Activated naive CD8-positive, alpha-beta T cell treated with anti-CD3 and anti-CD28 coated beads, Interleukin-2, amount 10 ng/mL, durations not matched to agents 7 days and 5 days (primary cell): ENCODE results near the gene RLF. TPM values are rescaled to one million over a fixed set of nuclear protein-coding genes. Genes with fewer than 3 reads are reported as not detected.
"Not testable (repeated sequence)": the region's sequence is repeated elsewhere in the genome, so short reads cannot be mapped to it uniquely, and the experiment has no call there.

Experiments used
- ATAC-seq: fragments of 150-1000 bp; cut with Tn5 transposase; one replicate; pipeline ENCODE4 v1.10.0; 2021; ENCODE audit warnings: low read depth, moderate library complexity
- POLR2A ChIA-PET: fragments of 350-600 bp; sonication (Branson Sonifier 250); formaldehyde crosslinking; loops from one replicate; lab custom pipeline; 2021; ENCODE audit warnings: antibody characterized with exemption; lab: Charles Lee
- DNase-seq: peaks from one replicate; pipeline ENCODE4 v3.0.0; 2021
- H3K27ac Mint-ChIP-seq: one replicate; pipeline ENCODE4 v1.8.0; 2022; ENCODE audit warnings: mild to moderate bottlenecking, mixed read lengths
- H3K27me3 Mint-ChIP-seq: one replicate; pipeline ENCODE4 v1.8.0; 2022; ENCODE audit warnings: mild to moderate bottlenecking, moderate library complexity, mixed read lengths
- H3K36me3 Mint-ChIP-seq: one replicate; pipeline ENCODE4 v1.8.0; 2021; ENCODE audit warnings: mild to moderate bottlenecking, mixed read lengths
- H3K4me1 Mint-ChIP-seq: one replicate; pipeline ENCODE4 v1.8.0; 2021; ENCODE audit warnings: mixed read lengths
- H3K4me3 Mint-ChIP-seq: one replicate; pipeline ENCODE4 v1.8.0; 2022; ENCODE audit warnings: mild to moderate bottlenecking, moderate library complexity, mixed read lengths
- H3K9me3 Mint-ChIP-seq: one replicate; pipeline ENCODE4 v1.8.0; 2021; ENCODE audit warnings: mixed read lengths
- total RNA-seq, 2 experiments: library from RNA; stranded (reverse); gene quantifications; one replicate each; pipeline ENCODE4 v1.2.3, GENCODE V29; 2021

Gene RLF
- total RNA-seq, 2 experiments from 2014 or later, result 22.4 to 22.8 TPM

GRCh38 chr1:40178200-40178599 lies 17.0 kb downstream of the RLF start:
- ATAC-seq, result no peak
- Mint-ChIP-seq H3K27ac (peak overlapping the region; percentile 30), H3K36me3 (peaks cover 22% of the 10 kb centered on the region), H3K27me3 (no peaks in the 10 kb centered on the region), H3K4me1 (peaks cover 34% of the 10 kb centered on the region), H3K9me3 (peaks cover 4% of the 10 kb centered on the region), H3K4me3 (peak overlapping the region; percentile 5)
- DNase-seq, result no peak
- POLR2A ChIA-PET, result interaction anchor here (0.7 kb wide), 1 partner anchor 139 kb away, joined by 4 read pairs; no protein-coding TSS in a partner anchor

- Mint-ChIP-seq H3K27me3 (no peaks in the 10 kb centered on the region), H3K36me3 (peaks cover 23% of the 10 kb centered on the region), H3K4me3 (no peak overlapping the region), H3K4me1 (peaks cover 38% of the 10 kb centered on the region), H3K27ac (peak overlapping the region; percentile 5), H3K9me3 (peaks cover 4% of the 10 kb centered on the region)
- no peak for ATAC-seq
- no peak for DNase-seq
- POLR2A ChIA-PET, result no interaction called here
Observed at GRCh38 chr1:40179496-40180089, 18.4 kb downstream of the RLF start.

- POLR2A ChIA-PET, result interaction anchor here (0.6 kb wide), 1 partner anchor 550 kb away, joined by 4 read pairs; no protein-coding TSS in a partner anchor
- no peak for DNase-seq
- H3K27ac Mint-ChIP-seq, result no peak overlapping the region
Observed at GRCh38 chr1:40183055-40183710, 22.0 kb downstream of the RLF start.

DNA sequence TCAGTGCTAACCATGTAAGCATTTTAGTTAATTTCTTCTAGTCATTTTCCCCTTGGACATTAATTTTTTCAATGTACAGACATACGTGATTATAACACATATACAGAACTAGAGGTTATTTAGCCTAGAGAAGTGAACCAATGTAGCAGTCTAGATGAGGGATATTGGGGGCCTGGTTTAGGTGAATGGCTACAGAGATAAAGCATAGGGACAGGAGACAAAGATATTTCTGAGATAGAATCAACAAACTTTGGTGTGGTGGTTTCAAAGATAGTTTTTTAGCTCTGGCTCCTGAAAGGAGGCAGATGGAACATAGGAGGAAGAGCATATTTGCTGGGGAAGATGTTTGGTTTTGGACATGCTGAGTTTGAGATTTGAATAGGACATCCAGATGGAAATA lies 23.0 kb downstream of the RLF start:
- POLR2A ChIA-PET, result interaction anchor here (0.6 kb wide), 1 partner anchor 549 kb away, joined by 4 read pairs; no protein-coding TSS in a partner anchor
- Mint-ChIP-seq H3K4me3 (no peak overlapping the region), H3K4me1 (peaks cover 38% of the 10 kb centered on the region), H3K36me3 (peaks cover 23% of the 10 kb centered on the region), H3K27ac (no peak overlapping the region), H3K9me3 (peaks cover 4% of the 10 kb centered on the region), H3K27me3 (no peaks in the 10 kb centered on the region)
- DNase-seq (no peak), ATAC-seq (no peak)

More at GRCh38 chr1:40183055-40183710, 22.0 kb downstream of the RLF start:
- H3K9me3 Mint-ChIP-seq, result peaks cover 4% of the 10 kb centered on the region
- no peak for ATAC-seq
- H3K4me1 Mint-ChIP-seq, result peaks cover 39% of the 10 kb centered on the region
- peaks cover 18% of the 10 kb centered on the region for H3K36me3 Mint-ChIP-seq
- no peak overlapping the region for H3K4me3 Mint-ChIP-seq
- no peaks in the 10 kb centered on the region for H3K27me3 Mint-ChIP-seq

GRCh38 chr1:40185951-40186864 lies 25.0 kb downstream of the RLF start:
- H3K27me3 Mint-ChIP-seq, result no peaks in the 10 kb centered on the region
- peak; percentile 86 for ATAC-seq
- no peak for DNase-seq
- H3K9me3 Mint-ChIP-seq, result no peaks in the 10 kb centered on the region
- peak overlapping the region; percentile 17 for H3K4me3 Mint-ChIP-seq
- peaks cover 18% of the 10 kb centered on the region for H3K36me3 Mint-ChIP-seq
- H3K4me1 Mint-ChIP-seq, result peaks cover 35% of the 10 kb centered on the region
- H3K27ac Mint-ChIP-seq, result peak overlapping the region; percentile 32
- POLR2A ChIA-PET, result interaction anchor here (0.6 to 0.9 kb wide), 2 partner anchors 25 to 510 kb away, joined by 4 to 6 read pairs; no protein-coding TSS in a partner anchor

DNA sequence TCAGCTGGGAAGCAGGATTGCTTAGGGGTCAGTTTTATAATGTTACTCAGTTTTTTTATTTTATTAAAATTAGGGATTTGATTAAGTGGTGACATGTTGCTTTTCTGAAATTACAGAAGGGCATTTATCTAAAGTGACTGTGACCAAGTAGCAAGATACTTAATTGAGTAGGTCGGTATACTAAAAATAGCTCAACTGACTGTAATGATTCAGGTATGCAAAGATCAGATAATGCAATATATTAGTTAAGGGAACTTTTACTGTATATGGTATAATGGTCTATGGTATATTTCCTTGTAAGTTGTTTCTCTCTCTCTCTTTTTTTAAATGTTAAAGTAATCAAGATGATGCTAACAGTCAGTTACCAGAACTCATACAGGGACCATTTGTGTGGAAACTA lies 26.2 kb downstream of the RLF start:
- Mint-ChIP-seq H3K4me3 (no peak overlapping the region), H3K27ac (no peak overlapping the region), H3K36me3 (peaks cover 19% of the 10 kb centered on the region), H3K4me1 (peaks cover 35% of the 10 kb centered on the region), H3K9me3 (no peaks in the 10 kb centered on the region), H3K27me3 (no peaks in the 10 kb centered on the region)
- DNase-seq, result no peak
- no peak for ATAC-seq
- POLR2A ChIA-PET, result interaction anchor here (0.7 kb wide), 1 partner anchor 26 kb away, joined by 3 read pairs; no protein-coding TSS in a partner anchor

- H3K27ac Mint-ChIP-seq, ATAC-seq, H3K27me3 Mint-ChIP-seq, H3K4me3 Mint-ChIP-seq, DNase-seq, H3K4me1 Mint-ChIP-seq, H3K9me3 Mint-ChIP-seq, POLR2A ChIA-PET: not testable (repeated sequence)
- peaks cover 30% of the 10 kb centered on the region for H3K36me3 Mint-ChIP-seq
Observed at GRCh38 chr1:40194639-40195038, 33.5 kb downstream of the RLF start.

- peaks cover 9% of the 10 kb centered on the region for H3K4me1 Mint-ChIP-seq
- H3K27me3 Mint-ChIP-seq, result no peaks in the 10 kb centered on the region
- peaks cover 28% of the 10 kb centered on the region for H3K36me3 Mint-ChIP-seq
- DNase-seq (no peak), ATAC-seq (no peak)
- no peak overlapping the region for H3K4me3 Mint-ChIP-seq
- no peak overlapping the region for H3K27ac Mint-ChIP-seq
- POLR2A ChIA-PET, result interaction anchor here (0.6 kb wide), 1 partner anchor 575 kb away, joined by 3 read pairs; no protein-coding TSS in a partner anchor
- H3K9me3 Mint-ChIP-seq, result no peaks in the 10 kb centered on the region
Observed at GRCh38 chr1:40197656-40198055, 36.5 kb downstream of the RLF start.

DNA sequence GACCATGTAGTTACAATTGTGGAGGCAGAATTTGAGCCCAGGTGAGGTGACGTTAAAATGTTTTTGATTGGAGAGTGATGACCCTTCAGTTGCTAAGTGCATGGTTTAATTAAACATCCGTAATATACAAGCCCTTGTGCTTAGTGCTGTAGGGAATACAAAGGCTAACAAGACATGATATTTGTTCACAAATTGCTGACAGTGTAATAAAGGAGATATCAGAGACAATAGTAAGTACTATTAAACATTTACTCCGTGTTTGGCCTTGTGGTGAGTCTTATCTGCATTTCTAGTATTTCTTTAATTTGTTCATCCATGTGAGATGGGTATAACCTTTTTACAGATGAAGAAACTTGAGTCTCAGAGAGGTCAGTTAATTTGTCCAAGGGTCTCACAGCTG lies 37.9 kb downstream of the RLF start:
- no peaks in the 10 kb centered on the region for H3K9me3 Mint-ChIP-seq
- no peak overlapping the region for H3K4me3 Mint-ChIP-seq
- H3K4me1 Mint-ChIP-seq, result peaks cover 9% of the 10 kb centered on the region
- peaks cover 27% of the 10 kb centered on the region for H3K36me3 Mint-ChIP-seq
- ATAC-seq, result no peak
- no peaks in the 10 kb centered on the region for H3K27me3 Mint-ChIP-seq
- POLR2A ChIA-PET, result no interaction called here
- DNase-seq, result no peak
- H3K27ac Mint-ChIP-seq, result no peak overlapping the region

- no peaks in the 10 kb centered on the region for H3K27me3 Mint-ChIP-seq
- peaks cover 16% of the 10 kb centered on the region for H3K4me1 Mint-ChIP-seq
- ATAC-seq (no peak), DNase-seq (no peak)
- H3K36me3 Mint-ChIP-seq, result peaks cover 27% of the 10 kb centered on the region
- no peaks in the 10 kb centered on the region for H3K9me3 Mint-ChIP-seq
- H3K4me3 Mint-ChIP-seq, result no peak overlapping the region
- no peak overlapping the region for H3K27ac Mint-ChIP-seq
- POLR2A ChIA-PET, result no interaction called here
Observed at GRCh38 chr1:40204856-40205255, 43.7 kb downstream of the RLF start.

DNA sequence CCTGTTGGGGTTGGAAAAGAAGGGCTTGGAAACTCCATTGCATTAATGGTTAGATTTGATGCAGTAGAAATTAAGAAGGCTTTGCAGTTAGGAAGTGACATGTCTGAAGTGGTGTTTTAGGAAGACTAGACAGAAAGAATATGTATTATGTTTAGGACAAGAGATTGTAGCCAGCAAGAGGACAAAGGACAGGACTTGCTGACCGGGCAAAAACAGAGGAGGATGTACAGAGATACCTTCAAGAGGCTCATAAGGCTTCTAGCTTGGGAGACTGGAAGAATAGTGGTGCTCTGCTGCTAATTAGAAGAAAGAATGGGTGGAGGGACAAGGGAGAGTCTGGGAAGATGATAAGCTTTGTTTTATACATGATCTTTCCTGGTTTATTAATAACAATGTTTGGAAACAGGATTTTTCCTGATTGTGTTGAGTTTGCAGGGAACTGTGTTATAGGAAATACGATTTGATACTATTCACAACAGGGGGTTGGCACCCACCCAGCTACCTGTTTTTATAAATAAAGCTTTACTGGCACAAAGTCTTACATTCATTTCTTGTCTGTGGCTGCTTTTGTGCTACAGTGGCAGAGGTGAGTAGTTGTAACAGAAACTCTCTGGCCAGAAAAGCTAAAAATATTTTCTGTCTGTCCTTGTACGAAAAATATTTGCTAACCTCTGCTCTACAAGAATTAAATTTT lies 49.5 kb downstream of the RLF start:
- no peak for ATAC-seq
- Mint-ChIP-seq H3K27ac (no peak overlapping the region), H3K27me3 (no peaks in the 10 kb centered on the region), H3K9me3 (no peaks in the 10 kb centered on the region), H3K4me3 (no peak overlapping the region), H3K36me3 (peaks cover 30% of the 10 kb centered on the region), H3K4me1 (peaks cover 13% of the 10 kb centered on the region)
- DNase-seq, result no peak
- POLR2A ChIA-PET, result no interaction called here

DNA sequence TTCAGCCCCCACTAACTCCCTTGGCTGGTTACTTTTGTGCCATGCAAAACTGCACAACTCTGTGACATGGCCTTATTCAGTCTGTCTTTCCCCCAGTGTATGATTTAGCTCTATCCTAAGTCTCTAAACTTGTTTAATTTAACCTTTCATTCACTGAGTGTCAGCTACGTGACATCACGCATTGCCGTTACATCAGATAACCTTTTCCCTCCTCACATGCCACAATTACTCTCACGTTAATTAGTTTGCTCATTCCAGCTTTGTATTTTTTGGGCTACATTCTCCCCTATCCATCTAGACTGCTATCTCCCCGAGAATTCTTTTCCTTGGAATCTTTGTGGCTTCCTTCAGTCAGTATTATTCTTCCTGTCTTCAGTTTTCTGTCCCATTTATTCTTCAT lies 57.1 kb downstream of the RLF start:
- POLR2A ChIA-PET, result no interaction called here
- ATAC-seq, result no peak
- DNase-seq, result no peak
- H3K36me3 Mint-ChIP-seq, result peaks cover 29% of the 10 kb centered on the region
- no peaks in the 10 kb centered on the region for H3K9me3 Mint-ChIP-seq
- no peak overlapping the region for H3K4me3 Mint-ChIP-seq
- no peak overlapping the region for H3K27ac Mint-ChIP-seq
- no peaks in the 10 kb centered on the region for H3K27me3 Mint-ChIP-seq
- H3K4me1 Mint-ChIP-seq, result peaks cover 16% of the 10 kb centered on the region
